Activated T-cell treated with anti-CD3 and anti-CD28 coated beads, Interleukin-2, amount 50 U/mL, for 24 hours (primary cell): Measurements from ENCODE around the gene ANXA11.

ENCODE experiments used
- DNase-seq: peaks from one replicate; pipeline ENCODE4 v3.0.0-alpha.2; 2020
- H3K27ac Mint-ChIP-seq: 2 replicates; pipeline ENCODE4 v1.8.0; 2020; ENCODE audit warnings: mild to moderate bottlenecking, mixed read lengths
- H3K27me3 Mint-ChIP-seq: 2 replicates; pipeline ENCODE4 v1.8.0; 2020; ENCODE audit warnings: mixed read lengths
- H3K36me3 Mint-ChIP-seq: 2 replicates; pipeline ENCODE4 v1.8.0; 2020; ENCODE audit warnings: low read depth, mixed read lengths
- H3K4me1 Mint-ChIP-seq: 2 replicates; pipeline ENCODE4 v1.8.0; 2020; ENCODE audit warnings: low read depth, mixed read lengths
- H3K4me3 Mint-ChIP-seq: 2 replicates; pipeline ENCODE4 v1.8.0; 2020; ENCODE audit warnings: mild to moderate bottlenecking, moderate library complexity, mixed read lengths
- H3K9me3 Mint-ChIP-seq: 2 replicates; pipeline ENCODE4 v1.8.0; 2020; ENCODE audit warnings: mixed read lengths

ANXA11 gene

GRCh38 chr10:80187060-80187459 lies 18.3 kb downstream of the ANXA11 start:
- H3K9me3 Mint-ChIP-seq, result peaks cover 2% of the 10 kb centered on the region
- DNase-seq, result no peak
- no peaks in the 10 kb centered on the region for H3K27me3 Mint-ChIP-seq
- H3K27ac Mint-ChIP-seq, result peak overlapping the region; percentile 88
- H3K36me3 Mint-ChIP-seq, result peaks cover 43% of the 10 kb centered on the region
- H3K4me3 Mint-ChIP-seq, result peak overlapping the region; percentile 56
- H3K4me1 Mint-ChIP-seq, result peaks cover 87% of the 10 kb centered on the region

GRCh38 chr10:80186364-80187012 lies 18.8 kb downstream of the ANXA11 start:
- peaks cover 86% of the 10 kb centered on the region for H3K4me1 Mint-ChIP-seq
- H3K9me3 Mint-ChIP-seq, result peaks cover 2% of the 10 kb centered on the region
- H3K4me3 Mint-ChIP-seq, result peak overlapping the region; percentile 56
- DNase-seq, result peak; percentile 39
- H3K27me3 Mint-ChIP-seq, result no peaks in the 10 kb centered on the region
- peaks cover 41% of the 10 kb centered on the region for H3K36me3 Mint-ChIP-seq
- peak overlapping the region; percentile 88 for H3K27ac Mint-ChIP-seq

GRCh38 chr10:80185578-80186299 lies 19.6 kb downstream of the ANXA11 start:
- DNase-seq, result no peak
- no peaks in the 10 kb centered on the region for H3K27me3 Mint-ChIP-seq
- no peaks in the 10 kb centered on the region for H3K9me3 Mint-ChIP-seq
- H3K4me3 Mint-ChIP-seq, result peak overlapping the region; percentile 56
- peak overlapping the region; percentile 88 for H3K27ac Mint-ChIP-seq
- peaks cover 89% of the 10 kb centered on the region for H3K4me1 Mint-ChIP-seq
- H3K36me3 Mint-ChIP-seq, result peaks cover 44% of the 10 kb centered on the region

GRCh38 chr10:80184291-80184690 lies 21.0 kb downstream of the ANXA11 start:
- DNase-seq, result no peak
- Mint-ChIP-seq H3K4me3 (no peak overlapping the region), H3K27me3 (no peaks in the 10 kb centered on the region), H3K27ac (peak overlapping the region; percentile 45), H3K9me3 (no peaks in the 10 kb centered on the region), H3K36me3 (peaks cover 48% of the 10 kb centered on the region), H3K4me1 (peaks cover 92% of the 10 kb centered on the region)

GRCh38 chr10:80183436-80183835 lies 21.9 kb downstream of the ANXA11 start:
- Mint-ChIP-seq H3K4me1 (peaks cover 90% of the 10 kb centered on the region), H3K36me3 (peaks cover 48% of the 10 kb centered on the region), H3K27ac (peak overlapping the region; percentile 45), H3K27me3 (no peaks in the 10 kb centered on the region), H3K4me3 (no peak overlapping the region), H3K9me3 (no peaks in the 10 kb centered on the region)
- no peak for DNase-seq

GRCh38 chr10:80182986-80183385 lies 22.4 kb downstream of the ANXA11 start:
- Mint-ChIP-seq H3K36me3 (peaks cover 51% of the 10 kb centered on the region), H3K4me1 (peaks cover 90% of the 10 kb centered on the region), H3K9me3 (no peaks in the 10 kb centered on the region), H3K27ac (peak overlapping the region; percentile 56), H3K27me3 (no peaks in the 10 kb centered on the region), H3K4me3 (no peak overlapping the region)
- no peak for DNase-seq

- no peak overlapping the region for H3K4me3 Mint-ChIP-seq
- DNase-seq, result no peak
- H3K9me3 Mint-ChIP-seq, result no peaks in the 10 kb centered on the region
- peaks cover 45% of the 10 kb centered on the region for H3K36me3 Mint-ChIP-seq
- H3K4me1 Mint-ChIP-seq, result peaks cover 70% of the 10 kb centered on the region
- H3K27me3 Mint-ChIP-seq, result no peaks in the 10 kb centered on the region
- peak overlapping the region; percentile 58 for H3K27ac Mint-ChIP-seq
Observed at GRCh38 chr10:80177781-80178636, 27.3 kb downstream of the ANXA11 start.

- H3K27ac Mint-ChIP-seq, result peak overlapping the region; percentile 59
- H3K4me1 Mint-ChIP-seq, result peaks cover 59% of the 10 kb centered on the region
- no peaks in the 10 kb centered on the region for H3K27me3 Mint-ChIP-seq
Observed at GRCh38 chr10:80176526-80176925, 28.8 kb downstream of the ANXA11 start.

GRCh38 chr10:80174641-80175395 lies 30.5 kb downstream of the ANXA11 start:
- peak overlapping the region; percentile 52 for H3K27ac Mint-ChIP-seq
- no peak overlapping the region for H3K4me3 Mint-ChIP-seq
- no peaks in the 10 kb centered on the region for H3K27me3 Mint-ChIP-seq
- peaks cover 55% of the 10 kb centered on the region for H3K36me3 Mint-ChIP-seq
- no peak for DNase-seq
- H3K9me3 Mint-ChIP-seq, result no peaks in the 10 kb centered on the region
- peaks cover 49% of the 10 kb centered on the region for H3K4me1 Mint-ChIP-seq

More at GRCh38 chr10:80176526-80176925, 28.8 kb downstream of the ANXA11 start:
- Mint-ChIP-seq H3K9me3 (no peaks in the 10 kb centered on the region), H3K4me3 (no peak overlapping the region), H3K36me3 (peaks cover 52% of the 10 kb centered on the region)
- no peak for DNase-seq

- no peak for DNase-seq
- Mint-ChIP-seq H3K4me3 (no peak overlapping the region), H3K4me1 (peaks cover 38% of the 10 kb centered on the region), H3K9me3 (no peaks in the 10 kb centered on the region), H3K36me3 (peaks cover 59% of the 10 kb centered on the region), H3K27me3 (no peaks in the 10 kb centered on the region), H3K27ac (peak overlapping the region; percentile 50)
Observed at GRCh38 chr10:80173466-80173865, 31.9 kb downstream of the ANXA11 start.

- Mint-ChIP-seq H3K27ac (peak overlapping the region; percentile 50), H3K4me1 (peaks cover 32% of the 10 kb centered on the region), H3K9me3 (no peaks in the 10 kb centered on the region), H3K4me3 (no peak overlapping the region), H3K27me3 (no peaks in the 10 kb centered on the region), H3K36me3 (peaks cover 60% of the 10 kb centered on the region)
- DNase-seq, result no peak
Observed at GRCh38 chr10:80172896-80173295, 32.4 kb downstream of the ANXA11 start.

- no peak for DNase-seq
- Mint-ChIP-seq H3K36me3 (peaks cover 74% of the 10 kb centered on the region), H3K9me3 (no peaks in the 10 kb centered on the region), H3K27me3 (no peaks in the 10 kb centered on the region), H3K4me1 (peaks cover 19% of the 10 kb centered on the region), H3K27ac (peak overlapping the region; percentile 79), H3K4me3 (no peak overlapping the region)
Observed at GRCh38 chr10:80171248-80171660, 34.1 kb downstream of the ANXA11 start.

GRCh38 chr10:80170641-80171040 lies 34.7 kb downstream of the ANXA11 start:
- peaks cover 77% of the 10 kb centered on the region for H3K36me3 Mint-ChIP-seq
- no peaks in the 10 kb centered on the region for H3K9me3 Mint-ChIP-seq
- no peak overlapping the region for H3K4me3 Mint-ChIP-seq
- DNase-seq, result no peak
- H3K4me1 Mint-ChIP-seq, result peaks cover 22% of the 10 kb centered on the region
- H3K27me3 Mint-ChIP-seq, result no peaks in the 10 kb centered on the region
- peak overlapping the region; percentile 79 for H3K27ac Mint-ChIP-seq

- no peak for DNase-seq
- H3K9me3 Mint-ChIP-seq, result no peaks in the 10 kb centered on the region
- peaks cover 81% of the 10 kb centered on the region for H3K36me3 Mint-ChIP-seq
- no peak overlapping the region for H3K4me3 Mint-ChIP-seq
- H3K27ac Mint-ChIP-seq, result peak overlapping the region; percentile 79
- H3K27me3 Mint-ChIP-seq, result no peaks in the 10 kb centered on the region
- H3K4me1 Mint-ChIP-seq, result peaks cover 22% of the 10 kb centered on the region
Observed at GRCh38 chr10:80170026-80170425, 35.3 kb downstream of the ANXA11 start.
